Type B pancreatic cell (in vitro differentiated cells): ENCODE data around the gene FAM234A. TPM values are rescaled to one million over a fixed set of nuclear protein-coding genes. Genes with fewer than 3 reads are reported as not detected.

Source experiments
- DNase-seq: peaks from one replicate; pipeline ENCODE4 v3.0.0; 2021; ENCODE audit warnings: mixed read lengths; ENCODE audit not compliant: unreplicated experiment; ENCODE audit errors: extremely low spot score
- H3K27ac Mint-ChIP-seq: 2 replicates; pipeline ENCODE4 v1.8.0; 2021; ENCODE audit warnings: mild to moderate bottlenecking, mixed read lengths
- H3K27me3 Mint-ChIP-seq: 2 replicates; pipeline ENCODE4 v1.8.0; 2021; ENCODE audit warnings: mixed read lengths
- H3K36me3 Mint-ChIP-seq: 2 replicates; pipeline ENCODE4 v1.8.0; 2021; ENCODE audit warnings: mixed read lengths
- H3K4me1 Mint-ChIP-seq: one replicate; pipeline ENCODE4 v1.8.0; 2021; ENCODE audit warnings: mixed read lengths; ENCODE audit not compliant: unreplicated experiment
- H3K4me3 Mint-ChIP-seq: 2 replicates; pipeline ENCODE4 v1.8.0; 2021; ENCODE audit warnings: mild to moderate bottlenecking, mixed read lengths
- H3K9me3 Mint-ChIP-seq: 2 replicates; pipeline ENCODE4 v1.8.0; 2021; ENCODE audit warnings: mixed read lengths
- CTCF ChIP-seq: fragments of 200-600 bp; sonication (generic); conservative IDR thresholded peaks from 2 replicates; pipeline ENCODE4 v1.5.0; 2021; ENCODE audit warnings: antibody characterized with exemption, mild to moderate bottlenecking
- total RNA-seq: library from RNA; stranded (reverse); gene quantifications from 2 replicates; pipeline ENCODE4 v1.2.1, GENCODE V29; 2021; ENCODE audit warnings: low replicate concordance

Gene FAM234A
- total RNA-seq, 1 donor from 2014 or later = 125 TPM

GRCh38 chr16:286491-287297 lies 52.1 kb downstream of the FAM234A start:
- H3K27ac Mint-ChIP-seq = no peak overlapping the region
- H3K4me1 Mint-ChIP-seq = no peaks in the 10 kb centered on the region

DNA sequence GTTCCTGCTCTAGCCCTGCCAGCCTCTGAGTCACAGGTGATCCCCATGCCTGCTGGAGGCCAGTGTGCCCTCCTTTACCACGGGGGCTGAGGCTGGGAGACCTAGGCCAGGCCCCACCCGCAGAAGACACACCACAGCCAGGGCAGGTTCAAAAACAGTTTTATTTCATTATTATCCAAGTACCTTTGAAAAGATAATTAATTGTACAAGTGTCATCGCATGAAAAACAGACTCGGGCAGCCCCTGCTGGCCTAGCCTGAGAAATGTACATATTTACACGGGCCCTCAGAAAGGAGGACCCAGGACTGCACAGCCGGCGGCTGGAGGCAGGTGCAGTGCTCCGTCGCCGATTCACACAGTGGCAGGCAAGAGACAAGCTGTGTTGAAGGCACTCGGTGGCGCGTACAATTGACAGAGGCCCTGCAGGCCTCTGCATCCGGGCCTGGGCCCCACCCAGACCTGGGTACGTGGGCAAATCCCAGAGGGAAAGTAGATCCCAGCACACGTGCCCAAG lies 52.7 kb downstream of the FAM234A start:
- Mint-ChIP-seq H3K4me3 (no peak overlapping the region), H3K4me1 (no peaks in the 10 kb centered on the region), H3K27me3 (no peaks in the 10 kb centered on the region), H3K9me3 (no peaks in the 10 kb centered on the region), H3K27ac (no peak overlapping the region), H3K36me3 (peaks cover 3% of the 10 kb centered on the region)
- TF ChIP-seq CTCF = no peak
- DNase-seq = no peak

More at GRCh38 chr16:286491-287297, 52.1 kb downstream of the FAM234A start:
- Mint-ChIP-seq H3K36me3 (peaks cover 3% of the 10 kb centered on the region), H3K4me3 (no peak overlapping the region), H3K27me3 (peaks cover 3% of the 10 kb centered on the region), H3K9me3 (no peaks in the 10 kb centered on the region)
- no peak for DNase-seq
- no peak for TF ChIP-seq CTCF

- no peak overlapping the region for H3K27ac Mint-ChIP-seq
- peaks cover 3% of the 10 kb centered on the region for H3K36me3 Mint-ChIP-seq
- no peaks in the 10 kb centered on the region for H3K27me3 Mint-ChIP-seq
- H3K4me1 Mint-ChIP-seq = no peaks in the 10 kb centered on the region
- DNase-seq = no peak
- no peak overlapping the region for H3K4me3 Mint-ChIP-seq
- H3K9me3 Mint-ChIP-seq = no peaks in the 10 kb centered on the region
- no peak for TF ChIP-seq CTCF
Measured at GRCh38 chr16:287981-288920, 53.6 kb downstream of the FAM234A start.

DNA sequence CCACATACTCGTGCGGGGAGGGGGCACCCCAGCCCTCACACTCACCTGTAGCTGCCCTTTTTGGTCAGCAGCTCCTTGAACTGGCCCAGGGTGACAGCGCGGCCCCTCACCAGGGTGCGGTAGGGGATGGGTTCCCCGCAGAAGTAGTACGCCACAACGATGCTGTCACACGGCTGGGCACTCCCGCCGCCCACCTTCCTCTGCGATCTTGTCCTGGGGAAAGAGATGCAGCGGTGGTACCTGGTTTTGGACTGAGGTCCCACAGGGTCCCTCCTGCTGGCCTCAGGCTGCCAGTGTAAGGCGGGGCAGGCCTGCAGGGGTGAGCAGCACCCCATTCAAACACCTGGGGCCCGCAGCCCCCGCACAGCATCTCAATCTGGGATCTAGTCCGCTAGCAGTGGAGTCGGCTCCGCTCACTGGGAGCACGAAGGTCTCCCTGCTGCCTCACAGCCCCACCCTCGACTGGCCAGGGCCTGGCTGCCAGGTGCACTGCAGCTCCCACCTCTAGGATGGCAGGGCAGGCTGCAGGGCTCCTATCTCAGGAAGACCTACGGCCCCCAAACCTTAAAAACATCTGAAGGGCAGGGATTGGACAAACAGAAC lies 54.9 kb downstream of the FAM234A start:
- no peaks in the 10 kb centered on the region for H3K27me3 Mint-ChIP-seq
- TF ChIP-seq CTCF = no peak

GRCh38 chr16:290015-290680 lies 55.5 kb downstream of the FAM234A start:
- DNase-seq = no peak
- no peak overlapping the region for H3K27ac Mint-ChIP-seq
- TF ChIP-seq CTCF = no peak
- no peaks in the 10 kb centered on the region for H3K4me1 Mint-ChIP-seq
- H3K4me3 Mint-ChIP-seq = no peak overlapping the region
- H3K9me3 Mint-ChIP-seq = no peaks in the 10 kb centered on the region
- no peaks in the 10 kb centered on the region for H3K27me3 Mint-ChIP-seq
- H3K36me3 Mint-ChIP-seq = peaks cover 3% of the 10 kb centered on the region

More for the DNA sequence above, 54.9 kb downstream of the FAM234A start:
- Mint-ChIP-seq H3K9me3 (no peaks in the 10 kb centered on the region), H3K27ac (no peak overlapping the region), H3K36me3 (peaks cover 3% of the 10 kb centered on the region), H3K4me3 (no peak overlapping the region), H3K4me1 (no peaks in the 10 kb centered on the region)
- DNase-seq = no peak
